HG03521 (cell line): ENCODE results near the gene MLN.

Source experiments
- ATAC-seq: cut with Tn5 transposase; IDR thresholded peaks from one replicate; pipeline ENCODE4 v1.9.1; 2021; ENCODE audit warnings: mild to moderate bottlenecking, moderate library complexity; ENCODE audit not compliant: unreplicated experiment

Gene MLN

DNA sequence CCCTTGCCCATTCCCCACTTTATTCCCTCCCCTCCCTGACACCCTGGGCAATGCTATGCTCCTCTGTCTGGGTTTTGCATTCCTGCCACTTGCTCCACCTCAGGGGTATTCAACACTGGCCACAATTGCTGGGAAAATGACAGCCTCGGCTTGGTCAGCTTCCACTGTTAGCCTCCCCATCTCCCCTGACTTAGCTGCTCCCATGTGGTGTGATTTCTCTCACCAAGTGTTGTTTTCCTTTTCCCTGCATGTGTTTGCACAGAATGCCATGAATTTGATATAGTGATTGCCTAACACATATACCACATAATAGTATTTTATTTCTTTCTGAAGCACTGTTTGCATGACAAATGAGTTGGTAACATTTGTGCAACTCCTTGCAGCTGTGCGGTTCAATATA lies 13.4 kb downstream of the MLN start:
- no peak for ATAC-seq

DNA sequence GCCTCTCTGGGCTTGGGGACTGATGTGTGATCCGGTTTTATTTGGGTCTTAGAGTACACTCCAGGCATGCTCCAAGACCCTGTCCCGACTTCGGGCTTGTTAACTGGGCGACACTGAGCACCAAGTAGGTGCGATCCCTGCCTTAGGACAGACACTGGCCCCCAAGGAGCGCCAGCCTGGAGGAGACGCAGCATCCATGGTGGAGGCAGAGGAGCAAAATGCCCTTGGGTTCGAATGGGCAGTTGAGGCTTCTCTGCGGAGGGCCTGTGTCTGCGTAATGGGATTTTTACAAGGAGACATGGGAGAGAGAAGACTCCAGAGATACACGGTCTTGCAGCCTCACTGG lies 14.3 kb downstream of the MLN start:
- no peak for ATAC-seq

DNA sequence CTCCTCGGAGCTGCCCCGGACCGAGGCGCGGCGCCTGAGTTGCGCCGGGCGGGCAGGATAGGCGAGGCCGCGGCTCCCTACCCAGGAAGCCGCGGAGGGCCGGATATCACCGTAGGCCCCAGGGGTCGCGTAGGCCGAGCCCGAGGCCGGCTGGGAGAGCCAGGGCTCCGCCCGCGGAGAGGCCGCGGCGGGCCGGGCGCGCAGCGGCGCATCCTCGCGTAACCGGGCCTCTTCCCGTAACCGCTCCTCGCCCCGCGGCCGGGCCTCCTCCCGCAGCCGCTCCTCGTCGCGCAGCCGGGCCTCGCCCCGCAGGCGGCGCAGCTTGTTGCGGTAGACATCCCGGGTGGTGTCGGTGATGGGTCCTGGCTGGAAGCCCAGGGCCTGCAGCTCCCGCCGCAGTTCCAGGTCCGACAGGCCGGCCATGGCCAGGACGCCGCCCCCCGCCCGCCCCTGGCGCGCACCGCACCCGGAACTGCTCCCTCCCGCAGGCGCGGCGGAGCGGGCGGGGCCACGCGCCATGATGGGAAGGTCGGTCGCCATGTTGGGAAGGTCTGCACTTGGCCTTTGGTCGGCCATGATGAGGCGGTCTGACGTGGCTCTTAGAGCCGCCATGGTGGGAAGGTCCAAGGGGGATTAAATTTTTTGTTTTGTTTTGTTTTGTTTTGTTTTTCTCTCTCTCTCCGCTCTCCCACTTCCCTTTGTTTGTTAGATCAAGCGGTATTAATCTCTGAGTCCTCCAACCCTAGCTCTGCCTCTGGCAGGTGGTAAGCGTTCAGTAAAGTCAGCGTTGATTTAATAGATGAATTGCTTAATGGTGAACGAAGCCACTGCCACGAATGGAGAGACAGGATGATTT lies 14.9 kb downstream of the MLN start, which contains the start of gene LEMD2:
Gene LEMD2, minus strand, starts transcription at position 437 of the 856 bp plus-strand sequence. Its CDS starts 14 bp downstream, at position 423.
- ATAC-seq: peak; percentile 86

DNA sequence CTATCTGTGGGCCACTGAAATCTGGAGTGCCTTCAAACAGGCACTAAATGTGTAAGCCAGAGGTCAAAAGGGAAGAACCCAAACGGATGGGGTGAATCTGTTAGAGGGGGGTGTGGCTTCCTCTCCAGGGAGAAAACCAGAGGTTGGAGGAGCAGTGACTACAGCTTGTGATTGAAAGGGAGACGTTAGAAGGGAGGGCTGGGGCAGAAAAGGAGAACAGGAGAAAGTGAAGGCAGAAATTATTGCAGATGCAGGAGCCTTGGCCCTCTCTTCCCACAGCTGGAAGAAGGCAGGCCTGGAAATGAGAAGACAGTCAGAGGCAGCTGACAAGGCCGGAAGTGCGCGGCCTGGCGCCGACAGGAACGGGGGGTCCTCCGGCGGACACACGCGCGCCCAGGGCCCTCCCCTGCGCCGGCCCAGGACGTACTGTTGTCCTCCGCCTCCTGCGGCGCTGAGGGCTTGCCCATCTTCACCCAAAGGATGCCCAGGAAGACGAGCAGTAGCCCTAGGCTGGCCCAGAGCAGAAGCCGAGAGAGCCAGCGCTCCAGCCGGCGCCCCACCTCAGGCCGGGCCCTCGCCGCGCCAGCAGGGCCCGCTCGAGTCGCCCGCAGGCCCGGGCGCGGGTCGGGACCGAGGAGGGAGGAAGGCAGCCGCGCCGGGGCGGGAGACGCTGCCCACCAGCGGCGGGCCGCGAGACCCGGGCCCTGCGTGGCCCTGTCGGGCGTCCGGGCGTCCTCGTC lies 15.7 kb downstream of the MLN start:
- peak; percentile 39 for ATAC-seq

DNA sequence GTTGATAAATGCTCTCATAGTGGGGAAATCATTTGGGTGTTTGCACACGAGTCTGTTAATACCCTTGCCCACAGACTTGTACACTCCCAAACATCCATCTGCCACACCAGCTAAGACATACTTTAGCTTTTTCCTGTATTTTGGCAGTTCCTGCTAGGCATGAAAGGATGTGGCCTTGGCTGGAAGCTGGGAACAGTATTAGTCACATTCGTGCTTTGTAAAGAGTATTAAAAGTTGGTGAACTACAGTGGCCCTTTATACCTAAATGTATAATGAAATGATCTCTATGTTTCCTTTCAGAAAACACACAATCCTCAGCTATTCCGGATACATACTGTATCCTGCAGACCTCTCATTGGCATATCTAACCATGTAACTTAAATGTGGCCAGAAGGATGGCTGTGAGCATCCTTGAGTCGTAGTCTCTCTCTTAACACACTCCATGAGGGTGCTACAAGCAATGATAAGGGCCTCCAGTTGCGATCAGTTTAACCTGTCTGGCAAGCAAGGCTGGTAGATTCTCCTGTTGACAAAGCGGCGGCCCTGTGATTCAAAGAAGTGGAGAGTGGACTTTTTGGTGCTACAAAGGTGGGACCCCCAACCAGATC lies 16.4 kb downstream of the MLN start:
- no peak for ATAC-seq

DNA sequence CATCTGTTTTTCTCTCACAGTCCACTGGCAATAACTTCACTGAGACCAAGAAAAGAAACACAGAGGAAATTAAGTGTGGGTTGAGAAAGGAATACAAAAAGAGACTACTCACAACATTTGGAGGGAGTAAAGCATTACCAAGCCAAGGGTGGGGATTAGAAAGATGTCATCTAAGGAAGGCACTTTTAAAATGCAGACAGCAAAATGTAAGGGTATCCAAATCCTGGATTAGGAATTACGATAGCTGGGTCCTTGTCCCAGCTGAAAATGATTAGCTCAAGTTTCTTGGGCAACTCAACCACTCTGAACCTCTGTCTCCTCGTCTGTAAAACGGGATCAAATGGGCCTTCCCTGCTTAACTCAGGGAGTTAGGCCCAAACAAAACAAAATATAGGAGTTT lies 17.1 kb downstream of the MLN start:
- no peak for ATAC-seq

DNA sequence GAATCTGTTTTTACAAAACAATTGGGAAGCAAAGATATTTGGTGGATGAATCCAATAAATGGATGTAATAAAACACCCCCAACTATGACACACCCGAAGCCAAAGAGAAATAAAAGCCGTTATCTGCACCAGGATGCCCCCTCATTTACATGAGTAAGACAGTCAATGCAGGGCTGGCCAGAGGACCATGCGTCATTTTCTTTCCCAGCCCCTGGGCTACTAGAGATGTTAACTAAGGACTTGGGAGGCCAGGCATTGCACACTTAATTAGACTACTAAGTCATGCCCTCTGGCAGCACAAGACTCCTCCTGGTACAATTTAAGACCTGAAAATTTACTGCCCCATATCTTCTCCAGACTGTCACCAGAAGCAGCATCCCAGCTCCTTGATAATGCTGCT lies 18.0 kb downstream of the MLN start:
- no peak for ATAC-seq

DNA sequence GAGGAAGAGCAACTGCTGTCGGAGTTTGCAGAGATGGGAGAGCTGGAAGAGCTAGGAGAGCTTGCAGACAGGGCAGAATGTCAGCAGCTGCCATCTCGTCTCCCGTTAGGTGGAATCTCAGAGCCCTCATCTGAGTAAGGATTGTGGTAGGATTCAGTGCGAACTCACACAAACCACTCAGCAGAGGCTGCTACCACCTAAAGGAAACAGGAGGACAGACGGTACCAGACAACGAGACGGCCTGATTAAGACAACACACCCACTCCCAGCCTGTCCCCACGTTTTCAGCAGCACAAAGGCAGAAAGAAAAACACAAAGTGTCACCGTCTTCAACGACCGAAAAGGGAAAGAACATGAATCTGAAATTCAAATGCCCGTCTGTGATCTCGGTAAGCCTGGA lies 19.0 kb downstream of the MLN start:
- no peak for ATAC-seq

DNA sequence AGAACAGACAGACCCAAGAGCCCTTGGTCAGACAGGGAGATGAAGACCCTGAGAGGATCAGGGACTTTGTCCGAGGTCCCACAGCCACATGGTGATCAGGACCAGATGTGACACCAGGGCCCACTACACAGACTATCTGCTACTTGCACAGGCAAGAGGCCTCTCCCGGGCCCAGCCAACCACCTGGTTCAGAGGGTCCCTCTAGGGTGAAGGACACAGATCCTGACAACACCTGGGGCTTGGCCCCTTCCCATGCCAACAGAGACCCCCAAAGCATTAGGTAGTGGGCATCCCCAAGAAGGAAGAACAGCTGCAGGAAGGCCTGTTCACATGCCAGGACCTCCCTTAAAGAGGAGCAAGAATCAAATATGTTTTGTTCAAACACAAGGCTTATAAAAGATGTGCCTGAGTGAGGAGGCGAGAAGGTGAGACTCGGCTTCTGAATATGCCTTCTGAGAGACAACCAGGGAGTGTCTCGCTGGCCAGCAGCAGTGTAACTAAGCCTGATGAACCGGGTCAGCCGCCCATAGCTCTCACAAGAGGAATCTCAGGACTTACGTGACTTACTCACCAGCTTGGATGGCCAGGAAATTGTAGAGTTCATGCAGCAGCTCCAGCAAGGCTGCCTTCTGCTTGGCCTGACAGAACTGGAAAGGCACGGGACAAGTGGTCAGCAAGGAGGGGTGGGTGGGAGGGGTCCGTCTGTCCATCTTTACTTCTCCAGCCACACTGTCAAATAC lies 19.9 kb downstream of the MLN start:
- no peak for ATAC-seq

DNA sequence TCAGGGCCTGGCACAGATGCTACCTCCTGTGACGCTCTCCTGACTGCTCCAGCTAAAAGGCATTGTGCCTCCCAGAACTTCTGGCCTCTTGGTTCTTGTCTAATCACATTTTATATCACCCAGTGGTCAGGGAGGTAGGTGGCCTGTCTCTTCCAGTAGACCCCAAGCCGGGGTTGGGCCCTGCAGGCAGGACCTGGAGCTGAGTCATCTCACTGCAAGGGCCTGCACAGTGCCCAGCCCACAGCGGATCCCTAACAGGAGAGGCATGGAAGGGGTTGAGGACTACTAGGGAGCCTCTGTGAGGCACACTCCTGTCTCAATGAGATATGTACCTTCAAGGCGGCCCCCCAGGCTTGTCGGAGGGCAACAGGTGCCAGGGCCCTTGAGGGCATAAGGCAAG lies 21.2 kb downstream of the MLN start:
- ATAC-seq: no peak

DNA sequence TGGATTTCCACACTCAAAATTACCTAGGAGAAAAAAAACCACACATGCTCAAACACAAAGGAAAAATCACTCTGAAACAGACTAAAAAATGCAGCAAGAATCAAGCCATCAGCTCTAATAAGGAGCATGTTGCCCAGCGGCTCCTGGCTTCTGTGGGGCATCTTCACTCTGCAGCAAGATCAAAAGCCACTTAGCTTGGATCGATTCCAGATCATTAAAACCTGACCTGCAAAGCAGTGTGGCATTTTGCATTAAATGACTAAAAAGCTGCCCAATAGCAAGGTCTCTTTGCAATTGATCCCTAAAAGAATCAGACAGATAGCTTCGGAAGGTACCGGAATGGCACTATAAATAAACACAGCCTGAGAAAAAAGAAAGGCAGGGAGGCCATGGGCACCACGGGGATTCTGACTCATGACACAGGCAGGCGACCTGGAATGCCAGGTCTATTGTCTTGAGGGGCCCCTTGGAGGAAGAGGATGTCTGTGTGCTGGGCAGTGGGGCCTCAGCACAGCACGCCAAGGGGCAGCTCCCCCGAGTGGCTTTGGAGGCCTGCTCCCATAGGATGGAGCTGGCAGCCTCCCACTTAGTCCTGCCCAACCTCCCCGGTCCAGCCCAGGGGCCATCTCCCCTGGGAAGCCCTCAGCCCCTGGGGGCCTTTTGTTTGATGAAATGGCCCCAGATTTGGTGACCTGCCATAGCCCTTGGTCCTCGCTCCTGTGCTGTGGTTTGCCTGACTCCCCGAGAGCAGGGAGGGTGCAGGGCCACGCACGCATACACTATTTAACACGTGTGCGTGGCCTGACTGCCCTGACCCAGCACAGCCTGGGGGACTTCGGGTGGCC lies 22.4 kb downstream of the MLN start:
- ATAC-seq: no peak

DNA sequence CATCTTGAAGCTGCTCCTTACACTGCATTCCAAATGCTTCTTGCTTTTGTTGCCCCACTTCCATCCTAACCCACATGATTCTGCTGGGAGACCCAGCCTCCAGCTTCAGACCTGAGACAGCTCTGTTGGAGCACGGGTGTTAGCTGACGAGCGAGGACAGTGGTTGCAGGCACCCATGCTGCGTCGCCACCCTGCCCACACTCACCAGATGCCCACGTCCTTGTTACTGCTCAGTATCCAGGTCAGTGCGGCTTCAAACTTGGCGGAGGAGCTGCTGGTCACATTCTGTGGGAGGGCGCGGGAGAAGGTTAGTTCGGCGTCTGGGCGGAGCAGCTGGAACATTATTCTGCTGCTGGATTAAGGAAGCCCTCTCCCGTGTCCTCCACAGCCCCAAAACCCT lies 23.9 kb downstream of the MLN start:
- ATAC-seq: no peak

DNA sequence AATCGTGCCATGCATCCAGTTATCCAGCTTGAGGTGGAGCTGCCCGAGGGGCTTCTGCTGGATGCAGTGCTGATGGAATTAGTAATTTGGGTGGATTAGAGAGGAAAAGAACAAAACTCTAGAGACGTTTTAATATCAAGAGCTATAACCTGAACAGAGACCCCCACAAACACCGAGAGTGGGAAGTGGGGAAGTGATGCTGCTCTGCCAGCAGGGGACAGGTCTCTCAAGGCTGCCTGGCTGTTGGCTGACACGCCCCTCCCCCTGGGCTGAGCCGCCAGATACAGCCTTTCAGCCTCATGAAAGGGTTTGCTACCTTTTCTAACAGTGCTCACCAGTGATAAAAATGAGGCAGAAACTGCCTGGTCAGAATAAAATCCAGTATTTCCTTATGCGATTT lies 24.5 kb downstream of the MLN start:
- ATAC-seq: no peak

DNA sequence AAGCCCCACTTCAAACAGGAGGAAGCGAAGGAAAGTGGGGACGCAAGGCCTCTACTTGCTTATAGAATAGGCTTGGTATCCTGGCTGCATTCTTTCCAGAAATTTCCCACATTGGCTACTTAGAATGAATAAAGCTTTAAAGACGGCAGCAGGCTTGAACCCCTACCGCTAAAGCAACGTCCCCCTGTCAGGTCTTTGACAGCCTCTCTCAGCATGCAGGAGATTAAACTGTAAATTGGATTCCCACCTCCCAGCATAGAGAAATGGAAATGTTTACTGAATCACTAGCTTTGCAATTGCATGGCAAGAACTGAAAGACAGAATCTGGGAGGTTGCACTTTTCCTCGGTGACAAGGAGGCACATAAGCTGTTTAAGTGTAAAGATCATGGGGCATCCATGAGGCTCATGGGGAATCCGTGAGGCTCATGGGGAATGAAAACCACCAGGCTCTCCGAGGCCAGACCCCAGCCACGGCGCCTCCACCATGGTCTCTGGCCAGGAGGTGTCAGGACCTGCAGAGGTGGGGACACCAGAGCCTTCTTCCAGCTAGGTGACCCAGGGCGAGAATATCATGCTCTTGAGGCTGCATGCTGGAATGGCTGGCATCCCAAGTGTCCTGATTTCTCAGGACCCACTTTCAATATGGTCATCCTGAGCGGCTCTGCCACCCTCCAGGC lies 25.2 kb downstream of the MLN start:
- ATAC-seq: no peak

DNA sequence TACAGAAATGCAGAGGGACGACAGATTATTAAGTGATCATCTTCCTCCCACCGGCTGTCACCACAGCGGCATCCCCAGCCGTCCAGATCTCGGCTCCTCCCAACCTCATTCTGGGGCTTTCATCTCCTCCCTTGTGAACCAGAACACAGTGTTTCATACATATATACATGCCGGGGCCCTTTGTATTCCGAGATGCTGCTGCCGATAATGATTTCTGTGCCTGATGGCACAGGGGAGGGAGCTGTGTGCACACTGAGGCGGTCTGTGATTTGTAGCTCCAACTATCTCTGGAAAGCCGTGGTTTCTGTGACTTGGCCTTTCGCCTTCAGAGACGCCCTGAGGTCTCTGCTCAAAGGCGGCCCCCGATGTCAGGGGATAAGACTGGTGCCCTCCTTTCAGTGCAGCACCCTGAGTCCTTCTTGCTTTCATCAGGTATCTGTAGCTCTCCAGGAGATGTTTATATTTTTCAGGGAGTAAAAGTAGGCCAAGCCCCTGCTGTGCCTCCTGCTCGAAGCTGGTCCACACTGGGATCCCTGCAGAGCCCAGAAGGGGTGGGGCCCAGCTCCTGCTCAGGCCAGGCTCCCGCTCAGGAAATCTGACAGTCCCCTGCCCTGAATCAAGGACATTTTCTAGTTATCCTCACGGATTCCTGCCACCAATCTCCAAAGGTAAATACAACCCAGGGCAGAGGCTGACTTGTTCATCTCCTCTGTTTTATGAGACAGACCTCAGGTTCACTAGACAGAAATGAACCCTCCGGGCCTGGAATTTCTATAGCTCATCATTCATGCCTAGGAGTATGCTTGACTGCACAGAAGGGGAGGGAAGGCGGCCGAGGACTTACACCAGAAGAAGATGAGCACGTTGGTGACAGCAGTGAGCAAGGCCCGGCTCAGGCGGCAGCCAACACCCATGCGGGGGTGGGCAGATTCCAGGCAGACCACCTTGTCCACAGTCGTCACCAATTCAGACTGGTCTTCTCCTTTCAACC lies 26.1 kb downstream of the MLN start:
- ATAC-seq: no peak

DNA sequence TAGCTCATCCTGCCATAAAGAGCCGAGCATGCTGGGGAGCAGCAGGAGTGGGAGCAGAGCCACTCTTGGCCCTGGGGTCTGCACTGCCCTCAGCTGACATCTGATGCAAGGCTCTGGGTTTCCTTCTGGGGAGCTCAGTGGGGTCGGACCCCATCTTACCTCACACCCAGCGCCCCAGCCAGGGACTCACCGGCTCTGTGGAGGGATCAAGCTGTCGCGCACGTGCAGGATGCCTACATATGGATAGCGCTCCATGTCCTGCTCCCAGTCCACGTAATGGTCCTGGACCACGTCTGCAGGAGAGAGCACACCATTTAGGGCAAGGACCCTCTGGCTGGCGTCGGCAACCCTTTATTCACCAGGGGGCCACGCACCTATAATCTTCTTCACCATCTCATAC lies 27.0 kb downstream of the MLN start:
- ATAC-seq: no peak

DNA sequence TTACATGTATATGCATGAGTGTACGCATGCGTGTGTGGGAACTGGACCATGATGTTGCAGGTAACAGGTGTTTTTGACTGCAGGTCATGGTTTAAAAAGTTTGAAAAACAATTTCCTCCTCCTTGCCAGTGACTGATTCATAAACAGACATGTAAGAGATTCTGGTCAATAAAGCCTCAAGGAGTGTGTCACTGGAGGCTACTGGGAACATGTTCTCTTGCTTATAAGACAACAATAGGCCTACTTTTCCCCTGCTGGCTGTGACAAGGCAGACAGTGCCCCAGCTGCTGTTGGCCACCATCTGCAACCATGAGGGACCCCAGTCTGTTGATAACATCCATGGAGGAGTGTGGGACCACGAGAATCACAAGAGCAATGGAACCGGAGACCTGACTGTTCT lies 27.6 kb downstream of the MLN start:
- ATAC-seq: no peak

DNA sequence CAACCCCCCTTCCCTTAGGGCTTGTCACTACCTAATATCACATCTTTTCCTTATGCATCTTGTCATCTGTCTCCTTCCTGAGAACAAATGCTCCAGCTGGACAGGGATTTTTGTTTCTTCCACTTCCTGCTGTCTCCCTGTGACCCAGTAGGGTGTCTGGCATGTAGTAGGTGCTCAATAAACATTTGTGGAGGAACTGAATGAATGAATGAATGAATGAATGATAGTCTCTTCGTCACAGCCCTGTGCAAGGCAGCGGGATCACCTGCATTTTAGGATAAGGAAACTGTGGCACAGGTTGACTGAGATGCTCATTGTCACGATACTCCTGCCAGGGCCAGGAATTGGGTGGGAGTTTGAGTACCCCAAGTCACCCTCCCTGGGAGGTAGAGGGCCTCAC lies 29.0 kb downstream of the MLN start:
- ATAC-seq: no peak
